Right atrium auricular region (tissue), 2 donors: ENCODE measurements around the gene KRTDAP. TPM values are rescaled to one million over a fixed set of nuclear protein-coding genes. Genes with fewer than 3 reads are reported as not detected.
A peak's percentile ranks its signal among the peaks of the same experiment; 100 is the strongest.
"Not testable (repeated sequence)": the region's sequence is repeated elsewhere in the genome, so short reads cannot be mapped to it uniquely, and the experiment has no call there.

Experiments used
- DNase-seq: peaks from one replicate; pipeline ENCODE4 v3.0.0-alpha.2; 2019; ENCODE audit warnings: low spot score
- H3K27ac ChIP-seq, 2 donors: fragments of 200-600 bp; sonication (generic); 1 replicate in 1 of 2; 2 replicates in 1 of 2; pipeline ENCODE4 v1.5.1; 2016 to 2019
- H3K27me3 ChIP-seq, 2 donors: fragments of 200-600 bp; sonication (generic); one replicate each; pipeline versions ENCODE4 v1.5.1 to v1.6.0; 2017 to 2019
- H3K36me3 ChIP-seq: fragments of 200-600 bp; sonication (generic); one replicate; pipeline ENCODE4 v1.5.1; 2016
- H3K4me1 ChIP-seq, 2 donors: fragments of 200-600 bp; sonication (generic); one replicate each; pipeline versions ENCODE4 v1.5.1 to v1.6.0; 2017 to 2019
- H3K4me3 ChIP-seq, 2 donors: fragments of 200-600 bp; sonication (generic); 1 replicate in 1 of 2; 2 replicates in 1 of 2; pipeline ENCODE4 v1.5.1; 2017 to 2019; ENCODE audit warnings: mild to moderate bottlenecking in 1 of 2, moderate library complexity in 1 of 2
- H3K9me3 ChIP-seq, 2 donors: fragments of 200-600 bp; sonication (generic); one replicate each; pipeline ENCODE4 v1.5.1; 2019
- CTCF ChIP-seq, 2 donors: fragments of 200-600 bp; sonication (generic); IDR thresholded peaks; one replicate each; pipeline ENCODE4 v1.5.1; 2019; ENCODE audit warnings: antibody characterized with exemption in 2 of 2
- total RNA-seq, 2 donors: library from RNA; depleted of rRNA; stranded (reverse); fragments of >200 nt; gene quantifications; one replicate each; pipeline ENCODE4 v1.1.0, GENCODE V29; 2016

Gene KRTDAP
- total RNA-seq, 2 donors from 2014 or later = not detected

GRCh38 chr19:35468637-35469036 lies 21.6 kb downstream of the KRTDAP start:
- H3K4me3 ChIP-seq = no peak overlapping the region
- no peak for DNase-seq
- TF ChIP-seq CTCF (IDR thresholded peaks at IDR 0.05) = peak; percentile 33 to 76

GRCh38 chr19:35466259-35466658 lies 24.0 kb downstream of the KRTDAP start:
- no peaks in the 10 kb centered on the region for H3K9me3 ChIP-seq
- no peak overlapping the region for H3K27ac ChIP-seq
- no peaks in the 10 kb centered on the region for H3K27me3 ChIP-seq
- H3K4me3 ChIP-seq = no peak overlapping the region
- peaks cover 0 to 14% of the 10 kb centered on the region in 2 donors for H3K4me1 ChIP-seq
- DNase-seq = no peak
- no peaks in the 10 kb centered on the region for H3K36me3 ChIP-seq
- TF ChIP-seq CTCF (IDR thresholded peaks at IDR 0.05) = no peak

More at GRCh38 chr19:35468637-35469036, 21.6 kb downstream of the KRTDAP start:
- no peaks in the 10 kb centered on the region for H3K27me3 ChIP-seq
- H3K9me3 ChIP-seq = no peaks in the 10 kb centered on the region
- H3K27ac ChIP-seq = no peak overlapping the region
- no peaks in the 10 kb centered on the region for H3K4me1 ChIP-seq
- no peaks in the 10 kb centered on the region for H3K36me3 ChIP-seq

GRCh38 chr19:35462956-35463355 lies 27.3 kb downstream of the KRTDAP start:
- H3K9me3 ChIP-seq, H3K27me3 ChIP-seq, H3K4me3 ChIP-seq, DNase-seq, H3K36me3 ChIP-seq, H3K27ac ChIP-seq: not testable (repeated sequence)
- H3K4me1 ChIP-seq = peaks cover 0 to 34% of the 10 kb centered on the region in 2 donors

- DNase-seq = no peak
- Histone ChIP-seq H3K9me3 (no peaks in the 10 kb centered on the region), H3K27ac (no peak overlapping the region), H3K4me1 (peaks cover 0 to 34% of the 10 kb centered on the region in 2 donors), H3K36me3 (no peaks in the 10 kb centered on the region), H3K27me3 (no peaks in the 10 kb centered on the region), H3K4me3 (no peak overlapping the region)
- no peak for TF ChIP-seq CTCF (IDR thresholded peaks at IDR 0.05)
These were observed 27.7 kb downstream of the KRTDAP start for GRCh38 chr19:35462476-35462953.

- not testable (repeated sequence) for H3K27me3 ChIP-seq, H3K4me3 ChIP-seq, H3K36me3 ChIP-seq, H3K9me3 ChIP-seq, H3K27ac ChIP-seq, DNase-seq
- H3K4me1 ChIP-seq = peaks cover 0 to 34% of the 10 kb centered on the region in 2 donors
These were observed 28.5 kb downstream of the KRTDAP start for GRCh38 chr19:35461788-35462187.

GRCh38 chr19:35461060-35461459 lies 29.2 kb downstream of the KRTDAP start:
- no peak overlapping the region for H3K4me3 ChIP-seq
- no peaks in the 10 kb centered on the region for H3K36me3 ChIP-seq
- H3K4me1 ChIP-seq = peaks cover 0 to 34% of the 10 kb centered on the region in 2 donors
- no peaks in the 10 kb centered on the region for H3K9me3 ChIP-seq
- H3K27me3 ChIP-seq = no peaks in the 10 kb centered on the region
- no peak for TF ChIP-seq CTCF (IDR thresholded peaks at IDR 0.05)
- DNase-seq = no peak
- no peak overlapping the region for H3K27ac ChIP-seq

- Histone ChIP-seq H3K27me3 (no peaks in the 10 kb centered on the region), H3K4me3 (no peak overlapping the region), H3K27ac (no peak overlapping the region), H3K4me1 (peaks cover 0 to 34% of the 10 kb centered on the region in 2 donors), H3K36me3 (no peaks in the 10 kb centered on the region), H3K9me3 (no peaks in the 10 kb centered on the region)
- no peak for TF ChIP-seq CTCF (IDR thresholded peaks at IDR 0.05)
- DNase-seq = no peak
These were observed 29.7 kb downstream of the KRTDAP start for GRCh38 chr19:35460608-35461007.
